Right kidney (tissue), 1 donor: ENCODE results near the gene FBXO33.

Experiments used
- DNase-seq: peaks from one replicate; pipeline ENCODE4 v3.0.0-alpha.2; 2016

Gene FBXO33

DNA sequence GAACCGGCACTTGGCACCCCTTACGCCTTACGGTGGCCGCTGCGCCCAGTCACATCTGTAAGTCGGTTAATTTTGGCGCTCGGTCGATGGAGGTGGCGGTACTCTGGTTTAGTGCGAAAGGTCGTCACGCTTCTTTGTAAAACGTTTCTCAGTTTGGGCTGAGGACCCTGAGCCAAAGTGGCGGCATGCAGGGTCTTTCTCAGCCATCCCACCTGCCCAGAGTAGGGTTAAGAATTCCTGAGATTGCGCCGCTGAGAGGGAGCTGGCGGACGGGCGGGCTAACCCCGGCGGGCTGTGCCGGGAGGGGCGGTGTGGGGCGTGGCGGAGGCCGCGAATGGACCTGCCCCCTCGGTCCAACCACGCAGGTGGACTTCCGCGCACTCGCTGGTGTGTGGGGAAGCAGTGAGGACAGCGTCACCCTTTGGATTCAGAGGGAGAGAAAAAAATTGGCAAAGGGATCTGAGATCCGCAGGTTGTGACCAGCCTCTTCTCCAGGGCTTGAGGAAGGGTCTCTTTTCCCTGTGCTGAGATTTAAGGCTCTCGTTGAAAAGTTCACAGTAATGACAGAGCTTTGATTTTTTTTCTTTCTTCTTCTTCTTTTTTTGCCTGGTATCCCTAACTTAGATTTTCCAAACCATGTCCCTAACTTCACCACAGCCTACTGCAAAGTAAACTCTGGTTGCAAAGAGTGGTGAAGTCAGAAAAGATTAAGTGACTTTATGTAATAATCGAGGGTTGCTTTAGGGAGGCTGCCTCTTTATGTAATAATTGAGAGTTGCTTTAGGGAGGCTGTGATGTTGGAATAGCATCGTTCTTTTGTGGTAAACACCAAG, 602 bp upstream of the FBXO33 start:
- peak; percentile 96 for DNase-seq

DNA sequence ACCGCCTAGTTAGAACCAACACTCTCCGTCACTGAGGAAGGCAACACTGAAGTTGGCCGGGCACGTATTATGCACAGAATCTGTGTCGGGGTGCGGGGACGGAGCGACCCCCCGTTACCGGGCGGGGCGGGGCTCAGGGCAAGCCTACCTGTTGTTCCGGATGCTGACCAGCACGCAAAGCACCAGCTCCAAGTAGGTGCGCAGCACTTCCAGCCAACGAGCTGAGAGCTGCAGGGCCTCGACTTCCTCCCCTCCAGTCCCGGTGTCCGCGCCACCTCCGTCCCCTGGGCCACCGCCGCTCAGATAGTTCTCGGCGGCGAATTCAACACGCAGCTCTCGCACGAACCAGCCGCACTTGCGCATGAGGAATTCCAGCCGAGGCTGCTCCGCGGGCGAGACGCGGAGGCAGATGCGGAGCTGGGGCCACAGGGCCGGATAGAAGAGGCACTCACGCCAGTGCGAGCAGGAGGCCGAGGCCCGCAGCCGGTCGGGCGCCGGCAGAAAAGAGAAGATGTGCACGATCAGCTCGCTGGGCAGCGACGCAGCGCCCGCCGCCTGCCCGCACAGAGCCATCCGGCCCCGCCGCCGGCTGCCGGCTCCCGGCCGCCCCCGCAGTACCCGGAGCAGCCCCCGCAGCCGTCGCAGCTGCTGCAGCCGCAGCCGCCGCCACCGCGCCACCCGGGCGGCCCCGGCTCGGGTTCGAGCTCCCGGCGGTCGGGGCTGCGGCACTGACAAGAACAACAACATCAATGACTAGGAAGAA, 636 bp downstream of the FBXO33 start:
- DNase-seq = peak; percentile 85

DNA sequence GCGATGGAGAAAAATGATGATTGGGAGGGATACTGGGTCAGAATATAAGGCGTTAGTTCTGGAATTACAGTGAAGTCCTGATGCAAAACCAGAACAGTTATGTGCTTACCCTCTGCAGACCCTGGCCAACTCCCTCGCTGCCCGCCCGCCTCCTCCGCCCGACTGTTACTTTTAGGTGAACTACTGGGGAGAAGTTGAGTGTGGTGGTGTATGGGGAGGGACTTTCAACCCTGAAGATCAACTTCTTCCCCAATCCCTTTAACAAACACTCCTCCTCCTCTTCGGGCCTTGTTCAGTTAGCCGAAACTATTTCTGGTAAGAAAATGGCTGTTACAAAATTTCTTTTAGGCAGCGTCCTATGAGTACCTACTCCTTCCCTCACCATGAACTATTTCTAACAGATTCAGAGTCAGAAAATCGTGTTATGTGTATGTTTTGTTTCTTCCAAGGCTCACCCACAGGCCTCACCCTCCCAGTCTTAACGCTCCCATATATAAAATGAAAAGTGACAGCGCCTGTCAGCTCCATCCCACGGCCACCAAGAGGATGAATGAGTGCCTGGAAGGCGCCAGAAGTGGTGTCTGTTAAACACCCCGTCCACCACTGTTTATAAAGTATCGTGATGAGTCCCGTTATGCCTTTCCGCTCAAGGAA, 1.3 kb downstream of the FBXO33 start:
- DNase-seq = peak; percentile 39

DNA sequence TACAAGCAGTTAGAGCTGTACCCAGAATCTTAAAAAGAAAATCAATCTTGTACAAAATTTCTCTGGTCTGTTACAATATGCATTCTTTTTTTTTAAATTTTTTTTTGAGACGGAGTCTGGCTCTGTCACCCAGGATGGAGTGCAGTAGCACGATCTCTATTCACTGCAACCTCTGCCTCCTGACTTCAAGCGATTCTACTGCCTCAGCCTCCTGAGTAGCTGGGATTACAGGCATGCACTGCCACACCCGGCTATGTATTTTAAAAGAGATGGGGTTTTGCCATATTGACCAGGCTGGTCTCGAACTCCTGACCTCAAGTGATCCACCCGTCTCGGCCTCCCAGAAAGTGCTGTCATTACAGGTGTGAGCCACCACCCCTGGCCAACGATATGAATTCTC, 4.1 kb downstream of the FBXO33 start:
- DNase-seq = no peak

DNA sequence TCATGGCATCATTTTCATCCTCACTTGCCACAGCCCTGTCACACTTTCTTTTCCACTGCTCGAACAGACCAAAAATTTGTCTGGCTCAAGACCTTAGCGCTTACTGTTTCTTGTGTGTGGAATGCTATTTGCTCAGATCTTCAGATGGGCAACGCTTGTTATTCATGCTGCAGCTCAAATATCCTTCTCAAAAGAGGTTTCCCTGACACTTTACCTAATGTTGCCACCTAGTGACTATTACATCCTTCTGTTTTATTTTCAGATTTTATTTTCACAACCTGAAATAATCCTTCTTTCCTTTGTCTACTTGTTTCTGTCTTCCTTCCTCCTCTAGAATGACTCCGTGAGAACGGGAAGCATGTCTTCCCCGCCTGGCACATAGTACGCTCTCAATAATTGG, 5.6 kb downstream of the FBXO33 start:
- DNase-seq = no peak

DNA sequence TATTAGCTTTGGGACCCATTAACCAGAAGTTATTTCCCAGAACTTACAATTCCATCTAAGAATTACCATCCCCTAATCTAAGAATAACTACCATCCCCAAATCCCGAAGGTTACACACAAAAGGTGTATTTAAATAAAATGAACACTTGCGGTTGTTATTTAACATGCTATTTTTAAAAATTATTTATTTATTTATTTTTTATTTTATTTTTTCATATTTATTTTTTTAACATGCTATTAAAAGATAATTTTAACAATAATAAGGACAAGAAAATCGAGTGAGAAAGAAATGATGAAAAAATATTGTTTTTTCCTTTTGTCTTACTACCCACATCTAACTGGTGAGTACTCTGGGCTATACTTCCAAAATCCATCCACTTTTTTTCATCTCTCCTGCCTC, 6.3 kb downstream of the FBXO33 start:
- no peak for DNase-seq

DNA sequence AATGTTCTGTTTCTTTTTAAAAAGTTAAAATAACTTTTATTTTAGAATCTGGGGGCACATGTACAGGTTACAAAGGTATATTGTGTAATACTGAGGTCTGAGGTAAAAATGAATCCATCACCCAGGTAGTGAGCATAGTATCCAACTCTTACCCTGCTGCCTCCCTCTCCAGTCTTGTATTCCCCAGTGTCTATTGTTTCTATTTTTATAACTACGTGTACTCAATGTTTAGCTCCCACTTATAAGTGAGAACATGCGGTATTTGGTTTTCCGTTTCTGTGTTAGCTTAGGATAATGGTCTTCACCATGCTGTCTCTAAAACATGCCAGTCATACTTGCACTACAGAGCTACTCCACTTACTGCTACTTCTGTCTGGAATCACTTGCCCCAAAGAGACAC, 8.4 kb downstream of the FBXO33 start:
- no peak for DNase-seq

DNA sequence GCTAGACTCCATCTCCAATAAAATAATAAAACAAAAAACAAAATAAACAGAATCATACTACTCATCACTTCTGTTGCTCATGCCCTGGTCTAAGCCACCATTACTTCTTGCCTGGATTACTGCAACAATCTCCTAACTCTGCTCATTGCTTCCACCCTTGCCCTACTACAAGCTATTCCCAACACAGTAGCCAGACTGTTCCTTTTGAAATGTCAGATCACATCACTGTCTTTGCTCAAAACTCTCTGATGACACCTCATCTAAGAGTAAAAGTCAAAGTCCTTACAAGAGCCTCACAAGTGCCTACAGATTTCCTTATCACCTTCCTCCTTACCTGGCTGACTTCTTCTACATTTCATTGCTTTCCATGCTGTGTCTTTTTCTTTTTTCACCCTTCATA, 10.0 kb downstream of the FBXO33 start:
- DNase-seq = no peak

DNA sequence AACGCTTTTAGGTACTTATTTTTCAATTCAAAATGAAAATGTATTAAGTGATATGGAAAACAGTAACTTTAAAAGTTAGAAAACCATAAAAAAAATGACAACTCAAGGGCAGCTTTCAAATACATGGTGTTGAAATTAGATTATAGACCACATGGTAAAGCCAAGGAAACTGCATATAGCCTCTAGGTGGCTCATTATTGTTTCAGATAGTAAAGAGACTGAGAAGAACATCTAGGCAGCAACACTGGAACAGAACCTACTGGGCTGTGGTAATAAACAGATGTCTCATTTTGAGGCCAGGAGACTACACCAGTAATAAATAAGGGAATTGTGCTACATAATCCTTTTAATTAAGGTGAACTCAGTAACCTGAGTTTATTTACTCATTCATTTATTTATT, 13.0 kb downstream of the FBXO33 start:
- no peak for DNase-seq

DNA sequence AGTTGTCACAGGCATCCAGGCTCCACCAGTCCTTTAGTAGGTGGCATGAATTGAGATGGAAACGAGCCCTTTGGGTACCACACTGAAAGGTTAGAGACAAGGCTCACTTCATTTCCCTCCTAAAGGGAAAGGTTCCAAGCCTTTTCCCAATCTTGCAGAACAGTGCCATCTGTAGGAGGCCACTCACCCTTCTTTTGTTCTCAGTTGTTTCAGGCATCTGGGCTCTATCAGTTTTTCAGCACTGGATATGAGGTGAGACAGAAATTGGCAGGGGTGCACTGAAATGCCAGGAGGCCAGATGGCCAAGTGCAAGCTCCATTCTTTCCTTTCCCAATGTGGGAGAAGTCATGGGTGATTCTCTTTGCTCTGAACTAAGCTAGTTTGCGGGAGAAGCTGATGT, 15.2 kb downstream of the FBXO33 start:
- no peak for DNase-seq

DNA sequence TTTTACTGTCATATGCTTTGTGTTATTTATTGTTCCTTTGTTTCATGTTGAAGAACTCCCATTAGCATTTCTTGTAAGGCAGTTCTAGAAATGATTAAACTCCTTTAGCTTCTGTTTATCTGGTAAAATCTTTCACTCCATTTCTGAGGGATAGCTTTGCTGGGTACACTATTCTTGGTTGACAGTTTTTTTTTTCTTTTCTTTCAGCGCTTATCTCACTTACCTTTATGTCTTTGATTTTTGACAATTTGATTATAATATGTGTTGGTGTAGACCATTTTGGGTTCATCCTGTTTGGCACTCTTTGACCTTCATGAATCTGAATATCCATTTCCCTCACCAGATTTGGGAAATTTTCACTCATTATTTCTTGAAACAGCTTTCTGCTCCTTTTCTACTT, 16.2 kb downstream of the FBXO33 start:
- no peak for DNase-seq

DNA sequence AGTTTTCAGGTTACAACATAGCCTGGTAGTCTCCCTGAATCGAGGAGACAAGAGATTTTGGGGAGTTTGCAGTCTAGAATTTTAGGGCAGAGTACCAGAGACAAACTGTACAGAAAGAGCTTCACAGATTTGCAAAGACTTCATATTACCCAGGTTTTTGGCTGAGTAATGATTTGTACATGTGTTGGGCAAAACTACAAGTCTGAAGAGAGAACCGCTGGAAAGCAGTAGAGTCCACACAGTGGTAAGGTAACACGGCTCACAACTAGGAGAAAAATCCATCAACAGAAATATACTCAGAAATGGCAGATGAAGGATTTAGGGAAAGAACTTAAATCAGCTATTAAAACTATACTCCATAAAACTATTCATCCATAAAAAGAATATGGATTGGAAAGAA, 25.7 kb downstream of the FBXO33 start:
- no peak for DNase-seq

DNA sequence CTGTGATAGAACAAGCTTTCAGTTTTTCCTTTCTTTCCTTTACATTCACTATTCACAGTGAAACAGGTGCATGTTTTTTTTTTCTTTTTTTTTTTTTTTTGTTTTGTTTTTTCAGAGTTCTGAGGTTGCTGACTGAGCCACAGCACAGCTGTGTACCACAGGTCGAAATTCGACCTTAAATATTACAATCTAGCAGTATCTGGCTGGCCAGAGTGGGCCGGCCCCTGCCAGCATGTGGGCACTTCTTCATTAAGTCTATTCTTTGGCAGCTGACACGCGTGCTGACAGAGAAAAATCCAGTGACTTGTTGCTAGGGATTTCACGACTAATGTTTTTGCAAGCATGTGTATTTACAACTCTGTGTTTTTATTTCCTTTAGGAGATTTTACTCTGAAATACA, 33.9 kb downstream of the FBXO33 start:
- no peak for DNase-seq

DNA sequence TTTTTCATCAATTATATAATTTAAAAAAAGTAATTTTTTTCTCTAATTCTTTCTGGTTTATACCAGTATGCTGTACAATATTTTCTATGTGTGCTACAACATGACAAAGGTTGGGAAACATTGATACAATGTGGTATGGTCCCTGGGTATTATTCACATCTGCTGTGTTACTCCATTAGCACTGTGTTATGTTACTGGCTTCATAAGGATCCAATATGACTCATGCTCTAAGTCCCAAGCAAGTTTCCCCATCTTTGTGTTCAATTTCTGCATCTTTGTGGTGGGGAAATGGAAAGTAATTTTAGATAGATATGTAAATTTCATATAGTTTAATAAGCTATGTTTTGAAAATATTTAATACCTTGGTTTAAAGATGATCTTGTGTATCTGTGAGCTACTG, 35.8 kb downstream of the FBXO33 start:
- no peak for DNase-seq

DNA sequence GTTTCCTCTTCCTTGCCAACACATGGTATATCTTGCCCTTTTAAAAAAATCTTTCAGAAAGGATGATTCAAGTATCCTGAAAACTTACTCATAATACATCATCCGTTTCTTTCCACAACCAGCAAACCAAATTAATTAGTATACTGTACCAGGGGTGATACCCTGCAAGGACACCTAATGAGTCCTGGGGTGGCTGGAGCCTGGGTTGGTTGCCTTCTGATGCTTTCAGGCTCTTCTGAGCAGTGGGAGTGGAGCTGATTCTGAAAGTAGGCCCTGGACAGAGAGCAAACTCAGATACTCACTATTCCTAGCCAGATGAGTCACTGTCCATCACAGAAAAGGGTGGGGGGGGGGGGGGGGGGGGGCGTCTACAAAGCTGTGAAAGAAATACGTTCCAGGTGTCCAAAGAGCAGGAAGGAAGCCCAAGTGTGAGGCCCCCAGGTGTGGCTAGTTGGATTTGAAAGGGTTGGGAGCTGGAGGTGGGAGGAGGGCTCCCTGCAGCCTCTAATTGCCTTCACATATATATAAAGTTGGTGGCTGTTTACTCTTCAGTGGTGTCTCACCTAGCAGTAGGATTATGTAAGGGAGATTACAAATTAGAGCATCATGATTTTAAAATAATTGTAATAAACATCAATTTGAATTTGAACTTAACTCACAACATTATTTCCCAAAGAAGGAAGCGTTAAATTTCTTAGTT, 36.5 kb downstream of the FBXO33 start:
- DNase-seq = no peak

DNA sequence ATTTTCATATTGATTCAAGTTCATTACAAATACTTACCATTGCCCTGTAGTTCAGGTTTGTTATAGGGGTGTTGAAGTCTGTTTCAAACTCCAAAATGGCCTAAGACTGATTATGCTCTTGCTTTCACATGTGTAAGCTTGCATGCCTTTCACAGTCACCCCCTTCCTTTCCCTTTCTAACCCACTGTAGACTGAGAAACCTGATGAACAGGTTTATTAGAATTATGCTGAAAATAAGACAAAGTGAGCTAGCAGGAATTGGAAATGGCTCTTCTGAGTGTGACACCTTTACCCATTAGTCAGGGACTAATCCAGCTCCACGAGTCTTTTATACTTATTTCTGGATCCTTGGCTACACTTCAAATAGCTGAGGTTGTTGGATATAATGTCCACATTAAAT, 38.9 kb downstream of the FBXO33 start:
- no peak for DNase-seq

DNA sequence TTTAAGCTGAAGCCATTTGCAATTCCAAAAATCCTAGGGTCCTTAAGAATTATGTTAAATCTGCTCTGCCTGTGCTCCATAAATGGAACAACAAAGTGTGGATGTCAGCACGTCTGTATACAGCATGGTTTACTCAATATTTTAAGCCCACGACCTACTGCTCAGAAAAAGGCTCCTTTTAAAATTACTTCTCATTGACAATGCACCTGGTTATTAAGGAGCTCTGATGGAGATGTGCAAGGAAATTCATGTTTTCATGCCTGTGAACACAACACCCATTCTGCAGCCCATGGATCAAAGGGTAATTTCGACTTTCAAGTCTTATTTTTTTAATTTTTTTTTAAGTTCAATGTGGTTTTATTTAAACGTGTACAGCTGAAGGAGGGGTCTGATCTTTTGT, 48.1 kb downstream of the FBXO33 start:
- DNase-seq = no peak

DNA sequence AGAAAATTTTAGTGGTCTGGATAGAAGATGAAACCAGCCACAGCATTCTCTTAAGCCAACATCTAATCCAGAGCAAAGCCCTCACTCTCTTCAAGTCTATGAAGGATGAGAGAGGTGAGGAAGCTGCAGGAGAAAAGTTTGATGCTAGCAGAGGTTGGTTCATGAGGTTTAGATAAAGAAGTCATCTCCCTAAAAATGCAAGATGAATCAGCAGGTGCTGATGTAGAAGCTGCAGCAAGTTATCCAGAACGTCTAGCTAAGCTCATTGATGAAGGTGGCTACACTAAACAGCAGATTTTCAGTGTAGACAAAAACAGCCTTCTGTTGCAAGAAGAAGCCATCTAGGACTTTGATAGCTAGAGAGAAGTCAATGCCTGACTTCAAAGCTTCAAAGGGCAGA, 48.5 kb downstream of the FBXO33 start:
- no peak for DNase-seq

DNA sequence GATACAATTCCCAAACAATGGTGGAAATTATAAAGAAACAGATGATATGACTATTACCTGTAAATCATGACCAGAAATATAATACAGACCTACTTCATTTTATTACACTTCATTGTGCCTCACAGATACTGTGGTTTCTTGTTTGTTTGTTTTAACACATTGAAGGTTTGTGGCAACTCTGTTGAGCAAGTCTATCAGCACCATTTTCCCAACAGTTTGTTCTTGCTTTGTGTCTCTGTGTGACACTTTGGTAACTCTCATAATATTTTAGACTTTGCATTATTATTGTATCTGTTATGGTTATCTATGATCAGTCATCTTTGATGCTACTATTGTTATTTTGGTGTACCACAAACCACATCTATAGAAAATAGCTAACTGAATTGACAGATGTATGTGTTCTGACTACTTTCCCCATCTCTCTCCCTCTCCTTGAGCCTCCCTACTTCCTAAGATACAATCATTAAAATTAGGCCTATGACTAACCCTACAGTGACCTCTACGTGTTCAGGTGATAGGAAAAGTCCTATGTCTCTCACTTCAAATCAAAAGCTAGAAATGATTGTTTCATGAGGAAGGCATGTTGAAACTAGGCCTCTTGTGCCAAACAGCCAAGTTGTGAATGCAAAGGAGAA, 49.1 kb downstream of the FBXO33 start:
- DNase-seq = no peak

DNA sequence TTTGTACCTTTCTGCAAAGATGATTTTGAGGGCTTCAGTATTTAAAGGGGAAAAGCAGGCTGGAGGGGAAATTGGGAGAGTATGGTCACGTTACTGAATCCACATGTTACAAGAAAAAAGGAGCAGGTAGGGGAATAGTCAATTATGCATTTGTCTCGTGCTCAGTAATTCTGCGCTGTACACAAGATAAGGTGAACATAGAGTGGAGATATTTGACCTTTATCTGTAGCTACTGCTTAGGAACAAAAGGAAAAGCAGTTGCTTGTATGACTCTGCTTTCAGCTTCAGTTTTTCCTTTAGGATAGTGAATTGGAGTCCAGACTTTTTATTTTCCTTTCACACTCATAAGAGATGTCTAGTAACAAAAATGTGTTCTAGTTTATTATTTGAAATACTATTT, 49.8 kb downstream of the FBXO33 start:
- no peak for DNase-seq

DNA sequence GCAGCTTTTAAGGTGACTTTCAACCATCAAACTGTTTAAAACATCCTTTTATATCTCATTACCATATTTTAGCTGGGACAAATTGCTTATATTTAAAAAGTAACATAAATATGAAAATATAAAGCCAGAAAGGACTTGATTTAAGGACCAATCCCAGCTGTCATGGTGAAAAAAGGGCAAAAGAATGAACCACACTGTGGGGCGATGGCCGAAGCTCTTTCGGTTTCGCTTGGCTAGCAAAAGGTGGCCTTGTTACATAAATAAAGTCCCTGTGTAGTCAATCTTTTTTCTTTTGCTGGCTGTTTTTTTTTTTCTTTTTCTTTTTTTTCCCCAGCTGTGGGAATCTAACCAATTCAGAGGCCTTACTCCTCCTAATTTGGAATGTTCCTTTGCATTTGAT, 50.9 kb downstream of the FBXO33 start:
- DNase-seq = no peak

DNA sequence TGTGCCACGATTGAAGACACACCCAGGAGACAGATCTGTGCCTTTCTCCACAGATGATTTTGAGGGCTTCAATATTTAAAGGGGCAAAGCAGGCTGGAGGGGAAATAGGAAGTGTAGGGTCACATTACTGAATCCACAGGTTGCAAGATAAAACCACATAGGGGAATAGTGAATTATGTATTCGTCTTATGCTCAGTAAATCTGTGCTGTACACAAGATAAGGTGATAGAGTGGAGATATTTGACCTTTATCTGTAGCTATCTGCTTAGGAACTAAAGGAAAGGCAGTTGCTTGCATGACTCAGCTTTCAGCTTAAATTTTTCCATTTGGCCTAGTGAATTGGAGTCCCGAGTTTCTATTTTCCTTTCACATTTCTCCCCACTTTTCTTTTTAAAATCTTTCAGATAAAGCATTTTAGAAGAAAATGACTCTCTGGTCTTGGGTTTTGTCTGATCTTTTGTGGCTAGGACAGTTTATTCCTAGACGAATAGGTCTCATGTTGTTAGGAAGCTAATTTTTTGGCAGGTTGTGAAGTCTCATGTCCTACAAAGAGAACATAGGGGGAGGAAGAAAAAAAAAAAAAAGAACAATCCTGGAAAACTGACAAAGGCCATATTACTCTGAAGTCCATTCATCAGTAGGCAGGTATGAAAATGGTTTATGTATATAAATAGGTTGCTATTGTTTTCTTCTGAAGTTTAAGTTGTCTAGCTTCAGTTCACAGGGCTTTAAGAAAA, 55.4 kb downstream of the FBXO33 start:
- DNase-seq = no peak
